Keratinocyte (primary cell): Measurements from ENCODE around the gene ITSN1. TPM values are rescaled to one million over a fixed set of nuclear protein-coding genes. Genes with fewer than 3 reads are reported as not detected.

Source experiments
- DNase-seq: peaks from one replicate; pipeline ENCODE4 v3.0.0-alpha.2; 2011; ENCODE audit warnings: low read depth, missing footprints, low spot score
- FAIRE-seq: peaks from 2 replicates; lab custom pipeline; 2011; peaks lifted over from hg19 to GRCh38; lab: Jason Lieb, UNC
- H2AFZ ChIP-seq: 2 replicates; pipeline ENCODE4 v1.6.0; 2012; ENCODE audit warnings: low read length, control low read depth, inconsistent platforms; ENCODE audit not compliant: control insufficient read depth
- H3K27ac ChIP-seq: 2 replicates; pipeline ENCODE4 v1.5.1; 2011; ENCODE audit warnings: low read length; ENCODE audit not compliant: control insufficient read depth, insufficient read depth
- H3K27me3 ChIP-seq: 3 replicates; pipeline ENCODE4 v1.6.0; 2011; ENCODE audit warnings: low read length; ENCODE audit not compliant: control insufficient read depth, insufficient read depth; ENCODE audit errors: extremely low read depth
- H3K36me3 ChIP-seq, 2 experiments: 2 replicates in 1 of 2; 3 replicates in 1 of 2; pipeline ENCODE4 v1.5.1; 2011; ENCODE audit warnings: low read length in 2 of 2, mild to moderate bottlenecking in 1 of 2; ENCODE audit not compliant: control insufficient read depth in 2 of 2, insufficient read depth in 2 of 2; ENCODE audit errors: extremely low read depth in 1 of 2
- H3K4me1 ChIP-seq: 3 replicates; pipeline ENCODE4 v1.5.1; 2011; ENCODE audit warnings: low read length; ENCODE audit not compliant: control insufficient read depth, insufficient read depth; ENCODE audit errors: extremely low read depth
- H3K4me2 ChIP-seq: 3 replicates; pipeline ENCODE4 v1.6.0; 2011; ENCODE audit warnings: low read depth, low read length; ENCODE audit not compliant: control insufficient read depth, insufficient read depth; ENCODE audit errors: extremely low read depth
- H3K4me3 ChIP-seq, 3 experiments: fragments of 200-600 bp in 1 of 3; sonication (generic) in 1 of 3; 2 replicates in 2 of 3; 3 replicates in 1 of 3; pipeline ENCODE4 v1.5.1; 2011 to 2016; ENCODE audit warnings: low read length in 3 of 3, mild to moderate bottlenecking in 3 of 3, control low read depth in 2 of 3, inconsistent platforms in 1 of 3, low read depth in 1 of 3, mixed read lengths in 1 of 3, mixed run types in 1 of 3, moderate library complexity in 1 of 3; ENCODE audit not compliant: control insufficient read depth in 2 of 3, insufficient read depth in 2 of 3; ENCODE audit errors: extremely low read depth in 1 of 3
- H3K79me2 ChIP-seq: 2 replicates; pipeline ENCODE4 v1.6.0; 2012; ENCODE audit warnings: low read length; ENCODE audit not compliant: control insufficient read depth, insufficient read depth
- H3K9ac ChIP-seq: 3 replicates; pipeline ENCODE4 v1.6.0; 2011; ENCODE audit warnings: low read length; ENCODE audit not compliant: control insufficient read depth, insufficient read depth; ENCODE audit errors: extremely low read depth
- H3K9me1 ChIP-seq: 3 replicates; pipeline ENCODE4 v1.6.0; 2011; ENCODE audit warnings: low read length; ENCODE audit not compliant: control insufficient read depth, insufficient read depth; ENCODE audit errors: extremely low read depth
- H3K9me3 ChIP-seq: 2 replicates; pipeline ENCODE4 v1.5.1; 2012; ENCODE audit warnings: low read depth, low read length; ENCODE audit not compliant: control insufficient read depth
- H4K20me1 ChIP-seq: 3 replicates; pipeline ENCODE4 v1.6.0; 2011; ENCODE audit warnings: low read length; ENCODE audit not compliant: control insufficient read depth, insufficient read depth; ENCODE audit errors: extremely low read depth
- CTCF ChIP-seq, 3 experiments: IDR thresholded peaks in 1 of 3; conservative IDR thresholded peaks in 1 of 3; optimal IDR thresholded peaks in 1 of 3; 2 replicates in 2 of 3; 3 replicates in 1 of 3; pipeline versions ENCODE3 to v1.5.1; 2011; ENCODE audit warnings: low read length in 3 of 3, mild to moderate bottlenecking in 3 of 3, moderate library complexity in 2 of 3, control low read depth in 1 of 3, inconsistent platforms in 1 of 3; ENCODE audit not compliant: insufficient read depth in 2 of 3; ENCODE audit errors: extremely low read depth in 1 of 3
- EZH2 ChIP-seq: IDR thresholded peaks from one replicate; pipeline ENCODE4 v1.6.1; 2012; ENCODE audit warnings: inconsistent platforms, mild to moderate bottlenecking, low read length, moderate library complexity
- dilution Hi-C: fragments of 300-500 bp; cut with MboI; formaldehyde crosslinking; loops from one replicate; pipeline ENCODE4 v1.7.0; 2020; ENCODE audit warnings: low sequenced_read_pairs; ENCODE audit not compliant: extremely low pct_ligation_motif_present
- polyA plus RNA-seq, 5 experiments: library from polyadenylated mRNA; depleted of rRNA in 3 of 5; stranded (reverse) in 3 of 5; stranded (forward) in 1 of 5; unstranded in 1 of 5; fragments of >200 nt; gene quantifications; 1 replicate in 1 of 5; 2 replicates in 3 of 5; 3 replicates in 1 of 5; pipeline versions ENCODE4 v1.2.1 to v1.2.3, GENCODE V29; 2011 to 2012; ENCODE audit warnings: missing spikeins in 2 of 5, low read depth in 1 of 5, low replicate concordance in 1 of 5

The ITSN1 gene
- polyA plus RNA-seq, 1 donor (not counting 4 experiments of a cell fraction or from before 2014, with no cell fraction given), result 34.3 TPM

DNA sequence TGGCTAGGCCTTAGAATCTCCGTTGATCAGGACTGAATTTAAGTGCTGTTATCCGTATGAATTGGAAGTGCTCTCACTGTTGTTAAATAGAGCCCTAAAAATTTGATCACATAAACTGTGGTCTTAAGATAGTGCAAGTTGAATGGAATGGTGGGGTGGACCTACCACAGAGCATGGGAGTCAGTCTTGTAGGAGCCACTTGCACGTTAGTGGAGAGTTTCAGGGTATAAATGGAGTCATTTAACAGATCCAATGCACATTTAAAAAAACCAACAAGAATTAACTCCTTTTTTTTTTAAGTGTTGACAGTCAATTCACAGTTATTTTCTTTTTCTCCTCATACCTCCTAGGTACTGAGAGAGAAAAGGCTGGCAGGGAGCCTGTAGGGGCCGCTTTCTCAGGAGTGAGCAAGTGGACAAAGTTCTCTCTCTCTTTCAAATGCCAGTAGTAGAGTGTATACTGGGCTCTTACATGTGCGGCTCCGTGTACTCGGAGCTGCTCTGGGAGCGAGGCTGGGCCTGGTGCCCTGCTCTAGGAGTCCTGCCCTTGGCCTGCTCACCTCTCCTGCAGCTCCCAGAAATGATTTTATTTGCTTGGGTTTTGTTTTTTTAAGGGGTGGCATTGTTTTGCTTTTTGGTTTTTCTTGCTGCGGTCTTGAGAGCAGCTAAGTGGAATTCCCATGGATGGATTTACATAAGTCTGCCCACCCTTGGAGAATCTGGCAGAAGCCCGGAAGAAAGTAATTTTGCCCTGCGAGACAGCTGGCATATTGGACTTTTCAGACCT is 182.0 kb downstream of the ITSN1 start:
- dilution Hi-C loops, result no loop called here
- H3K9me1 ChIP-seq, result no peaks in the 10 kb centered on the region
- peaks cover 11 to 13% of the 10 kb centered on the region in 2 experiments for H3K36me3 ChIP-seq
- no peaks in the 10 kb centered on the region for H3K4me1 ChIP-seq
- no peak overlapping the region for H3K4me3 ChIP-seq
- no peaks in the 10 kb centered on the region for H3K27me3 ChIP-seq
- TF ChIP-seq CTCF (optimal IDR thresholded peaks at IDR 0.05 in 1 of 3, IDR thresholded peaks at IDR 0.05 in 1 of 3, conservative IDR thresholded peaks at IDR 0.05 in 1 of 3; ENCODE audit: extremely low read depth in 1 of 3, insufficient read depth in 2 of 3, low read length in 3 of 3), result no peak
- no peak for TF ChIP-seq EZH2
- DNase-seq (no peak), FAIRE-seq (no peak)
- H3K9me3 ChIP-seq, result no peaks in the 10 kb centered on the region
- H3K79me2 ChIP-seq, result no peaks in the 10 kb centered on the region
- H3K27ac ChIP-seq, result no peak overlapping the region
- no peak overlapping the region for H2AFZ ChIP-seq
- no peak overlapping the region for H3K4me2 ChIP-seq
- no peaks in the 10 kb centered on the region for H4K20me1 ChIP-seq
- H3K9ac ChIP-seq, result no peak overlapping the region

DNA sequence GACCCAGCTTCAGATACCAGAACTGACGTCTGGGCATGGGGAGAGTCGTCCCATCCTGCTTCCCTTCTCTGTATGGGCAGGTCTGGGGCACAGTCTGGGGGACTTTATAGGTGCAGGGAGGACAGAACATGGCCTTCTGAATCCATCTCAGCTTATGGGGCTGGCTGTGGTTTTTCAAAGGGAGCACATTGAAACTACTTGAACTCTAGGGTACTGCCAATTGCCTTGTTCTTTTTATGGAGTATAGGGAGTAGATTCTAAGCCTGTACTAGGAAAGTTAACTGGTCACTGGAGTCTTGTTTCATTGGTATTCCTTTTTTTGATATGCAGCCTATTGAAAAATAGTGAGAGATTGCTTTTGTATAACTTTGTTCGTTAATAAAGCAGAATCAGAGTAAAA is 183.1 kb downstream of the ITSN1 start:
- DNase-seq (no peak), FAIRE-seq (no peak)
- no peak overlapping the region for H3K9ac ChIP-seq
- dilution Hi-C loops, result no loop called here
- no peak overlapping the region for H3K4me2 ChIP-seq
- no peak overlapping the region for H3K27ac ChIP-seq
- peaks cover 11 to 18% of the 10 kb centered on the region in 2 experiments for H3K36me3 ChIP-seq
- H3K9me3 ChIP-seq, result no peaks in the 10 kb centered on the region
- no peak overlapping the region for H2AFZ ChIP-seq
- no peaks in the 10 kb centered on the region for H3K27me3 ChIP-seq
- no peak for TF ChIP-seq CTCF (optimal IDR thresholded peaks at IDR 0.05 in 1 of 3, IDR thresholded peaks at IDR 0.05 in 1 of 3, conservative IDR thresholded peaks at IDR 0.05 in 1 of 3; ENCODE audit: extremely low read depth in 1 of 3, insufficient read depth in 2 of 3, low read length in 3 of 3)
- no peak for TF ChIP-seq EZH2
- no peaks in the 10 kb centered on the region for H3K79me2 ChIP-seq
- no peaks in the 10 kb centered on the region for H3K9me1 ChIP-seq
- H3K4me3 ChIP-seq, result no peak overlapping the region
- H4K20me1 ChIP-seq, result no peaks in the 10 kb centered on the region
- no peaks in the 10 kb centered on the region for H3K4me1 ChIP-seq
